Spleen (tissue), 7 donors: ENCODE results near the gene IDS.
"Not testable (repeated sequence)": the region's sequence is repeated elsewhere in the genome, so short reads cannot be mapped to it uniquely, and the experiment has no call there.

ENCODE experiments used
- CTCF ChIP-seq, 11 experiments: fragments of 200-600 bp in 7 of 11; fragments of 450-650 bp in 4 of 11; sonication (generic) in 4 of 11; IDR thresholded peaks in 8 of 11; conservative IDR thresholded peaks in 3 of 11; 1 replicate in 7 of 11; 2 replicates in 4 of 11; pipeline versions ENCODE4 v1.4.0 to v1.8.0; 2016 to 2021; ENCODE audit warnings: antibody characterized with exemption in 11 of 11, inconsistent platforms in 4 of 11, mild to moderate bottlenecking in 1 of 11
- POLR2A ChIP-seq, 3 donors: fragments of 450-650 bp; IDR thresholded peaks; one replicate each; pipeline ENCODE4 v1.5.1; 2017; ENCODE audit warnings: antibody characterized with exemption in 3 of 3, mild to moderate bottlenecking in 1 of 3
- POLR2AphosphoS5 ChIP-seq, 3 donors: sonication (generic); formaldehyde crosslinking; IDR thresholded peaks; one replicate each; pipeline ENCODE4 v1.5.1; 2017; ENCODE audit warnings: antibody characterized with exemption in 3 of 3
- donor health status: DM: no; HTN: no; CAD: no; lungs with moderate emphysema.
- donor health status: DM: no; HTN: no; CAD: no.
- donor health status: DM: no; HTN: no; CAD: no.

GRCh38 chrX:149533999-149534398 is 28.9 kb upstream of the IDS start:
- not testable (repeated sequence) for TF ChIP-seq POLR2AphosphoS5 (IDR thresholded peaks at IDR 0.05); POLR2A (IDR thresholded peaks at IDR 0.05); CTCF (IDR thresholded peaks at IDR 0.05 in 8 of 11, conservative IDR thresholded peaks at IDR 0.05 in 3 of 11)
